B cell (primary cell): ENCODE measurements around the gene FCER1A.

Source experiments
- CTCF ChIP-seq: fragments of 200-600 bp; IDR thresholded peaks from one replicate; pipeline ENCODE4 v1.8.0; 2022; ENCODE audit warnings: antibody characterized with exemption, mild to moderate bottlenecking
- EZH2 ChIP-seq: IDR thresholded peaks from 2 replicates; pipeline ENCODE4 v1.6.1; 2012; ENCODE audit warnings: borderline replicate concordance, low read depth, mild to moderate bottlenecking, moderate library complexity, low read length; ENCODE audit not compliant: insufficient read depth, poor library complexity, severe bottlenecking

- no peak for TF ChIP-seq CTCF
- no peak for TF ChIP-seq EZH2
Measured at GRCh38 chr1:159289060-159289459, 13.1 kb upstream of the FCER1A start.
